ENCODE measurements around the gene ZNF653. TPM values are rescaled to one million over a fixed set of nuclear protein-coding genes. Genes with fewer than 3 reads are reported as not detected.

Gene ZNF653
- 12.5 and 24.0 TPM in 2 replicates for total RNA-seq (2011; cell fraction: chromatin; rRNA removed; ENCODE audit: low replicate concordance)
- total RNA-seq (2011; cell fraction: nucleolus; rRNA removed) = 22.4 and 24.2 TPM in 2 replicates
- total RNA-seq (2011; cell fraction: nucleoplasm; rRNA removed) = 15.0 and 19.7 TPM in 2 replicates
- total RNA-seq (2014; rRNA removed) (3.9 and 7.1 TPM in 2 replicates), total RNA-seq (2014; rRNA removed; fragmentation: Illumina TruSeq; extraction: Trizol) (1.4 and 1.6 TPM in 2 replicates), total RNA-seq (2015; rRNA removed; fragmentation: Illumina TruSeq; extraction: Trizol) (2.9 and 3.8 TPM in 2 replicates), total RNA-seq (2021) (5.6 and 8.0 TPM in 2 replicates), polyA plus RNA-seq (2011; rRNA removed) (7.0 and 7.8 TPM in 2 replicates), polyA plus RNA-seq (2014; fragmentation: Illumina TruSeq; extraction: Trizol) (4.2 and 5.6 TPM in 2 replicates), polyA plus RNA-seq (2014; fragmentation: Nextera tagmentation; extraction: Ambion mirVana) (not detected), polyA plus RNA-seq (2014; rRNA removed) (5.3 and 7.3 TPM in 2 replicates), polyA minus RNA-seq (2011; rRNA and poly(A)+ RNA removed) (2.4 and 4.9 TPM in 2 replicates), Bru-seq, nascent RNA (percentile 50 among the genes with signal in this experiment), BruChase-seq, experiment 1, labeled RNA remaining after a 2-hour chase (percentile 57 among the genes with signal in this experiment), BruChase-seq, experiment 2, labeled RNA remaining after a 6-hour chase (percentile 56 among the genes with signal in this experiment)
- 7.3 and 15.5 TPM in 2 replicates for polyA plus RNA-seq (2011; cell fraction: cytosol; rRNA removed)
- 18.3 and 23.6 TPM in 2 replicates for polyA plus RNA-seq (2011; cell fraction: nucleus; rRNA removed)
- 5.4 and 6.6 TPM in 2 replicates for polyA plus RNA-seq (2012)
- 3.6 and 4.3 TPM in 2 replicates for polyA minus RNA-seq (2011; cell fraction: cytosol; rRNA and poly(A)+ RNA removed)
- polyA minus RNA-seq (2011; cell fraction: nucleus; rRNA and poly(A)+ RNA removed) = 4.3 and 5.6 TPM in 2 replicates
- long read RNA-seq, experiment 1, transcript ZNF653-201 (9 exons, 2,240 nt) = major isoform, 5 of 14 reads
- long read RNA-seq, experiment 1, partial matches to known transcripts = 6 of 14 reads
- long read RNA-seq, experiment 1, other reads (novel, unspliced or antisense) = 3 of 14 reads
- long read RNA-seq, experiment 2, partial matches to known transcripts = 2 of 6 reads
- long read RNA-seq, experiment 2, other reads (novel, unspliced or antisense) = 1 of 6 reads
- long read RNA-seq, experiment 3 = 0 reads

GRCh38 chr19:11505504-11506100, at the start of gene ZNF653:
Gene ZNF653, minus strand, starts transcription at chr19:11505839. Its CDS starts 53 bp downstream, at chr19:11505786.
- Histone ChIP-seq H3K4me2 (ENCODE audit: insufficient read depth, low read length) (peak within 1 kb of the TSS; percentile 82), H2AFZ (ENCODE audit: low read depth, low read length) (peak within 1 kb of the TSS; percentile 78), H3K9me1 (ENCODE audit: control insufficient read depth, insufficient read depth, low read length) (no peaks in the 10 kb centered on the region), H3K27ac (ENCODE audit: extremely low read depth, low read depth, low read length) (peak within 1 kb of the TSS; percentile 84), H3K4me3 (peak within 1 kb of the TSS; percentile 77), H3K9ac (ENCODE audit: insufficient read depth in 1 of 2, low read depth in 2 of 2, low read length in 2 of 2) (peak within 1 kb of the TSS; percentile 64 to 91), H3K36me3 (ENCODE audit: control insufficient read depth, insufficient read depth, low read length) (peaks cover 14% of the 10 kb centered on the region; the same call in 1 of the 3 replicates), H3K4me1 (replicated peaks in 1 of 2; ENCODE audit: control insufficient read depth in 2 of 2, insufficient read depth in 2 of 2, low read length in 2 of 2) (peaks cover 7 to 33% of the 10 kb centered on the region in 2 experiments; a peak in 4 of 5 replicates), H3K27me3 (ENCODE audit: control insufficient read depth in 2 of 2, insufficient read depth in 2 of 2, low read length in 2 of 2) (no peaks in the 10 kb centered on the region), H4K20me1 (replicated peaks; ENCODE audit: control insufficient read depth, insufficient read depth, low read length) (no peaks in the 10 kb centered on the region), H3K79me2 (ENCODE audit: control insufficient read depth, insufficient read depth, low read length) (0 out of 3 replicates have a peak, but pooled peaks cover 3% of the 10 kb centered on the region), H3K9me3 (replicated peaks; ENCODE audit: control insufficient read depth, insufficient read depth, low read depth, low read length) (no peaks in the 10 kb centered on the region)
- under 1% methylated on average over 45 of the region's 65 CpGs for WGBS (ENCODE audit: insufficient coverage, low coverage, missing lambda C conversion rate)
- FAIRE-seq (peak; percentile 95), ATAC-seq (peak; percentile 81), DNase-seq (ENCODE audit: extremely low read depth in 1 of 4, low spot score in 3 of 4) (peak; percentile 93 to 98 (median 96))
- ChIA-PET CTCF (ENCODE audit: low intra/inter-chr PET ratio) (no interaction called here), POLR2A (interaction anchor here (0.6 to 2.1 kb wide), 4 partner anchors 11 to 191 kb away, joined by 3 to 7 read pairs (median 3); no protein-coding TSS in a partner anchor)
- intact Hi-C loops (cut with micrococcal nuclease) = no loop called here
- TSS peak; percentile 44 for BruUV-seq (replicated peaks)
- in situ Hi-C loops (cut with MboI) = no loop called here
- TF ChIP-seq ARNT (IDR thresholded peaks at IDR 0.05) (no peak), TBP (optimal IDR thresholded peaks at IDR 0.05; ENCODE audit: low read depth, low read length) (peak; percentile 43), STAT5A (IDR thresholded peaks at IDR 0.05; ENCODE audit: borderline replicate concordance, low read length) (no peak), SREBF2 (CRISPR knock-in tag; IDR thresholded peaks at IDR 0.05) (no peak), ZNF785 (CRISPR knock-in tag; IDR thresholded peaks at IDR 0.05) (no peak), SAFB (IDR thresholded peaks at IDR 0.05; ENCODE audit: borderline replicate concordance, low read depth, low read length) (no peak)
- TF ChIP-seq, protein P1, sequence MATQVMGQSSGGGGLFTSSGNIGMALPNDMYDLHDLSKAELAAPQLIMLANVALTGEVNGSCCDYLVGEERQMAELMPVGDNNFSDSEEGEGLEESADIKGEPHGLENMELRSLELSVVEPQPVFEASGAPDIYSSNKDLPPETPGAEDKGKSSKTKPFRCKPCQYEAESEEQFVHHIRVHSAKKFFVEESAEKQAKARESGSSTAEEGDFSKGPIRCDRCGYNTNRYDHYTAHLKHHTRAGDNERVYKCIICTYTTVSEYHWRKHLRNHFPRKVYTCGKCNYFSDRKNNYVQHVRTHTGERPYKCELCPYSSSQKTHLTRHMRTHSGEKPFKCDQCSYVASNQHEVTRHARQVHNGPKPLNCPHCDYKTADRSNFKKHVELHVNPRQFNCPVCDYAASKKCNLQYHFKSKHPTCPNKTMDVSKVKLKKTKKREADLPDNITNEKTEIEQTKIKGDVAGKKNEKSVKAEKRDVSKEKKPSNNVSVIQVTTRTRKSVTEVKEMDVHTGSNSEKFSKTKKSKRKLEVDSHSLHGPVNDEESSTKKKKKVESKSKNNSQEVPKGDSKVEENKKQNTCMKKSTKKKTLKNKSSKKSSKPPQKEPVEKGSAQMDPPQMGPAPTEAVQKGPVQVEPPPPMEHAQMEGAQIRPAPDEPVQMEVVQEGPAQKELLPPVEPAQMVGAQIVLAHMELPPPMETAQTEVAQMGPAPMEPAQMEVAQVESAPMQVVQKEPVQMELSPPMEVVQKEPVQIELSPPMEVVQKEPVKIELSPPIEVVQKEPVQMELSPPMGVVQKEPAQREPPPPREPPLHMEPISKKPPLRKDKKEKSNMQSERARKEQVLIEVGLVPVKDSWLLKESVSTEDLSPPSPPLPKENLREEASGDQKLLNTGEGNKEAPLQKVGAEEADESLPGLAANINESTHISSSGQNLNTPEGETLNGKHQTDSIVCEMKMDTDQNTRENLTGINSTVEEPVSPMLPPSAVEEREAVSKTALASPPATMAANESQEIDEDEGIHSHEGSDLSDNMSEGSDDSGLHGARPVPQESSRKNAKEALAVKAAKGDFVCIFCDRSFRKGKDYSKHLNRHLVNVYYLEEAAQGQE (IDR thresholded peaks at IDR 0.05; ENCODE audit: borderline replicate concordance) = no peak
- TF ChIP-seq, protein P1 (CRISPR knock-in tag; IDR thresholded peaks at IDR 0.05; ENCODE audit: low read depth) = no peak; the same call in none of the 2 replicates
- TF ChIP-seq, protein P2, sequence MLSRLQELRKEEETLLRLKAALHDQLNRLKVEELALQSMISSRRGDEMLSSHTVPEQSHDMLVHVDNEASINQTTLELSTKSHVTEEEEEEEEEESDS (CRISPR knock-in tag; IDR thresholded peaks at IDR 0.05) = no peak

Measured in K562 (cell line).